ENCODE results near the gene MRPL14.

Gene MRPL14

DNA sequence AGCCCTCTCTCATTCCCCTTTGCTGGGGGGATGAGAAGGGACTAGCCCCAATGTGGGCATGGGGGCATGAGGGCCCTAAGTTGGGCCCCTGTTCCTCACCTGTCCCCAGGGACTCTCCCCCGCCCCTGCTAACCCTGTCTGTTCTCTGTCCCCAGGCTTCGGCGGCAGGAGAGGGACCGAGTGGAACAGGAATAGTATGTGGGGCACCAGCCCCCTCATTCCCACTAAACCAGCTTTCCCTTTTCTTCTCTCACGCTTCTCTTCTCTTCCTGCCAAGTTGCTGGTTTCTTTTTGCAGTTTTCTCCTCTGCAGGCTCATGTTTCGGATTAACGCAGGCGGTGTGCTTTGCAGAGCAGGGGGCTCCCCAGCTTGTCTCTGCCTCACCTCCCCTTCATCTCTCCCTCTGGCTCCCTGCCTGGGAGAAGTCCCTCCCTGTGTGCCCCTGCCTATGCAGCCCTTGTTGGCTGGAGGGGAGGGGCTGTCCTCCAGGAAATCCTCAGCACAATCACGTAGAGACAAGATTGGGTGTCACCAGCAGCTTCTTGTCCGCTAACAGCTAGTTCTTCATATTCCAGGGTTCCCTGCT is 8.0 kb upstream of the MRPL14 start:
- H3K27ac ChIP-seq = peak overlapping the region; percentile 8; the same call in 1 of the 2 replicates
- no peak for DNase-seq (ENCODE audit: low spot score)
- ChIA-PET CTCF (interaction anchor here (0.9 kb wide), 1 partner anchor 45 kb away, joined by 4 read pairs; no protein-coding TSS in a partner anchor), POLR2A (ENCODE audit: low non-redundant PET) (no interaction called here)
- TF ChIP-seq, protein P1, sequence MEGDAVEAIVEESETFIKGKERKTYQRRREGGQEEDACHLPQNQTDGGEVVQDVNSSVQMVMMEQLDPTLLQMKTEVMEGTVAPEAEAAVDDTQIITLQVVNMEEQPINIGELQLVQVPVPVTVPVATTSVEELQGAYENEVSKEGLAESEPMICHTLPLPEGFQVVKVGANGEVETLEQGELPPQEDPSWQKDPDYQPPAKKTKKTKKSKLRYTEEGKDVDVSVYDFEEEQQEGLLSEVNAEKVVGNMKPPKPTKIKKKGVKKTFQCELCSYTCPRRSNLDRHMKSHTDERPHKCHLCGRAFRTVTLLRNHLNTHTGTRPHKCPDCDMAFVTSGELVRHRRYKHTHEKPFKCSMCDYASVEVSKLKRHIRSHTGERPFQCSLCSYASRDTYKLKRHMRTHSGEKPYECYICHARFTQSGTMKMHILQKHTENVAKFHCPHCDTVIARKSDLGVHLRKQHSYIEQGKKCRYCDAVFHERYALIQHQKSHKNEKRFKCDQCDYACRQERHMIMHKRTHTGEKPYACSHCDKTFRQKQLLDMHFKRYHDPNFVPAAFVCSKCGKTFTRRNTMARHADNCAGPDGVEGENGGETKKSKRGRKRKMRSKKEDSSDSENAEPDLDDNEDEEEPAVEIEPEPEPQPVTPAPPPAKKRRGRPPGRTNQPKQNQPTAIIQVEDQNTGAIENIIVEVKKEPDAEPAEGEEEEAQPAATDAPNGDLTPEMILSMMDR (conservative IDR thresholded peaks at IDR 0.05; ENCODE audit: low read depth) = no peak

- peak overlapping the region; percentile 8; the same call in 1 of the 2 replicates for H3K27ac ChIP-seq
- TF ChIP-seq, protein P1 (conservative IDR thresholded peaks at IDR 0.05; ENCODE audit: low read depth) = no peak
- DNase-seq (ENCODE audit: low spot score) = no peak
- POLR2A ChIA-PET (ENCODE audit: low non-redundant PET) = interaction anchor here (0.6 kb wide), 2 partner anchors 113 to 315 kb away, joined by 3 to 5 read pairs; partner anchors contain the start of gene HSP90AB1
- CTCF ChIA-PET = interaction anchor here (1.5 kb wide), 1 partner anchor 17 kb away, joined by 4 read pairs; no protein-coding TSS in a partner anchor
Measured at GRCh38 chr6:44133981-44134711, 6.9 kb upstream of the MRPL14 start.

DNA sequence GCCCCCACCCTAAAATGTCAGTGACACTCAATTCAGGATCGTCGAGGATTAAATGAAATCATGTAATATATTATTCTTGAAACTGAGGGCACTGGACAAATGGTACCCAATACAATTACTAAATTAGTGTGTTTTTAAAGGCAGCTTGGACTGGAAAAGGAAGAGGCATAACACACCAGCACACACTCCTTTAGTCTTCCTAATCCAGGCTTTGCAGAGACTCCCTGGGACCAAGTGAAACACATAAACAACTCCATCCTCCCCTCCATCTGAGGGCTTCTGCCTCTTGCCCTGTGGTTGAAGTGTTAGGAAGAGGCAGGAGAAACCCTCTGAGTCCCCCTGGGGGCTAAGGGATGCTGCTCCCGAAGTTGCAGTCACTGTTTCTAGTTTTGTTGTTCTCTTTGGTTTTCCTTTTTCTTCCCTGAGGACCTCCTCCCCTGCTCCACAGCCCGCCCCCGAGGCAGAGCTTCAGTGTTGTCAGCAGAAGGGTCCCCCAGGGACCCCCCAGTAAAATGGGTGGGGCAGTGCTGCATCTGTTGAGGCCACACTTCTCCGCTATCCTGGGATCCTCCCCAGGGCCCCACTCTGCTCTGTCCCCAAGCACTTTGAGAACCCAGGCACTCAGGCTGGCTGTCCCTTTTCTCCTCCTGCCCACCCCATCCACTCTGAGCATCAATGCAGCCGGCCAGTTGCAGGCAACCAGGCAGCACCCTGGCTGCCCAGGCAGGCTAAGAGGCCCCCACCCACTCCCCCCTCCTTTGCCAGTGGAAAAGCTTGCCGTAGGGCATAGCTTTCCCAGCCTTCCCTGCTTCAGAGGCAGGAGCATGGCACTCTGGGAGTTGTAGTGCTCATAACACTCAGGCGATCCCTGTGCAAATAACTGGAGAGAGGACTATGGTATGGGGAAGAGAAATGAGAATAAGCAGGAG is 6.0 kb upstream of the MRPL14 start:
- TF ChIP-seq, protein P1 (conservative IDR thresholded peaks at IDR 0.05; ENCODE audit: low read depth) = no peak
- H3K27ac ChIP-seq = peak overlapping the region; percentile 62
- ChIA-PET CTCF (interaction anchor here (0.5 to 1.5 kb wide), 4 partner anchors 18 to 364 kb away, joined by 4 to 6 read pairs (median 4); no protein-coding TSS in a partner anchor), POLR2A (ENCODE audit: low non-redundant PET) (interaction anchor here (0.6 kb wide), 1 partner anchor 113 kb away, joined by 3 read pairs; the partner anchor contains the start of gene HSP90AB1)
- peak; percentile 57 for DNase-seq (ENCODE audit: low spot score)

DNA sequence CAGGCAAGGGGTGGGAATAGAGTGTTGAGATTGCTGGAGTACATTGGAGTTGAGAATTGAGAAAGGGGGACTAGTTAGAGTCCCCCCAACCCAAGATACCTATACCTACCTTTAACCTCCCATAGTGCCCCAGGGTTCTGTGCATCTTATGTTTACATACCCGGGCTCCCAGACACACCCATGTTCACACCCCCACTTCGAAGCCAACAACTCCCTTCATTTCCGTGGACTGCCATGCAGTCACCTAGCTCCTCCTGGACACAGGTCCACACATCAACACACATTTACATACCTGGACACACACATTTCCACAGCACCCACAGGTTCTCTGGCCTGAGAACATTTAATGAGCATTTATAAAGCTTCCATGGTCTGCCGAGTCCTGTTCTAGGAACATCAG is 5.2 kb upstream of the MRPL14 start:
- TF ChIP-seq, protein P1 (conservative IDR thresholded peaks at IDR 0.05; ENCODE audit: low read depth) = no peak
- H3K27ac ChIP-seq = peak overlapping the region; percentile 37
- ChIA-PET POLR2A (ENCODE audit: low non-redundant PET) (no interaction called here), CTCF (interaction anchor here (0.5 to 1.5 kb wide), 2 partner anchors 19 to 363 kb away, joined by 4 to 6 read pairs; no protein-coding TSS in a partner anchor)
- no peak for DNase-seq (ENCODE audit: low spot score)

DNA sequence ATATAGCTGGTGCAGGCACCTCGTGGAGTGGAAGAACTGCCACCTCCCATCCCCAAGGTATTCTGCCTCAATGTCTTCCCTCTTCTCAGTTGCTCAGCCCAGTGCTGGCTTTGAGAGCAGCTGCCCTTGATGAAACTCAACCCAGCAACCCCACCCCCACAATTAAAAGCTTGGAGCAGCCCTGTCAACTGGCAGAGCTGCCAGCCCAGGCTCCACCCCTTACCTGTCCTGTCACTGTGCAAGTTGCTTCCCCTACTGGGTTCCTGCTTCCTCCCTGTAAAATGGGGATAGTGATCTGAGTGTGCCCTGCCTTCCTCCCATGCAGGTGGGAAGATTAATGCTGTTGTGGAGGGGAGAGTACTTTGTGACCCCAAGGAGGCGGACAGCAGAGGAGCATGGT is 4.6 kb upstream of the MRPL14 start:
- CTCF ChIA-PET = interaction anchor here (0.6 kb wide), 1 partner anchor 205 kb away, joined by 3 read pairs; no protein-coding TSS in a partner anchor
- peak overlapping the region; percentile 53 for H3K27ac ChIP-seq
- TF ChIP-seq, protein P1 (conservative IDR thresholded peaks at IDR 0.05; ENCODE audit: low read depth) = no peak
- DNase-seq (ENCODE audit: low spot score) = no peak
- POLR2A ChIA-PET (ENCODE audit: low non-redundant PET) = no interaction called here

Data from RWPE1 (cell line).